Measurements from ENCODE around the gene ZNF718. TPM values are rescaled to one million over a fixed set of nuclear protein-coding genes. Genes with fewer than 3 reads are reported as not detected.
"Not testable (repeated sequence)": the region's sequence is repeated elsewhere in the genome, so short reads cannot be mapped to it uniquely, and the experiment has no call there.

ZNF718 gene
- total RNA-seq, 1 donor from 2014 or later: 11.1 TPM

- no peaks in the 10 kb centered on the region for H3K27me3 Mint-ChIP-seq (ENCODE audit: low read depth)
- H3K36me3 Mint-ChIP-seq: peaks cover 51% of the 10 kb centered on the region
- H3K4me3 Mint-ChIP-seq: no peak overlapping the region
- H3K4me1 Mint-ChIP-seq: no peaks in the 10 kb centered on the region
- no peak overlapping the region for H3K27ac Mint-ChIP-seq
- no peak for DNase-seq (ENCODE audit: low spot score in 2 of 2, unreplicated experiment in 2 of 2)
- TF ChIP-seq, protein P1, sequence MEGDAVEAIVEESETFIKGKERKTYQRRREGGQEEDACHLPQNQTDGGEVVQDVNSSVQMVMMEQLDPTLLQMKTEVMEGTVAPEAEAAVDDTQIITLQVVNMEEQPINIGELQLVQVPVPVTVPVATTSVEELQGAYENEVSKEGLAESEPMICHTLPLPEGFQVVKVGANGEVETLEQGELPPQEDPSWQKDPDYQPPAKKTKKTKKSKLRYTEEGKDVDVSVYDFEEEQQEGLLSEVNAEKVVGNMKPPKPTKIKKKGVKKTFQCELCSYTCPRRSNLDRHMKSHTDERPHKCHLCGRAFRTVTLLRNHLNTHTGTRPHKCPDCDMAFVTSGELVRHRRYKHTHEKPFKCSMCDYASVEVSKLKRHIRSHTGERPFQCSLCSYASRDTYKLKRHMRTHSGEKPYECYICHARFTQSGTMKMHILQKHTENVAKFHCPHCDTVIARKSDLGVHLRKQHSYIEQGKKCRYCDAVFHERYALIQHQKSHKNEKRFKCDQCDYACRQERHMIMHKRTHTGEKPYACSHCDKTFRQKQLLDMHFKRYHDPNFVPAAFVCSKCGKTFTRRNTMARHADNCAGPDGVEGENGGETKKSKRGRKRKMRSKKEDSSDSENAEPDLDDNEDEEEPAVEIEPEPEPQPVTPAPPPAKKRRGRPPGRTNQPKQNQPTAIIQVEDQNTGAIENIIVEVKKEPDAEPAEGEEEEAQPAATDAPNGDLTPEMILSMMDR (IDR thresholded peaks at IDR 0.05; ENCODE audit: unreplicated experiment): no peak
- H3K9me3 Mint-ChIP-seq: peaks cover 71% of the 10 kb centered on the region
Observed at GRCh38 chr4:173666-174314, 49.5 kb downstream of the ZNF718 start.

DNA sequence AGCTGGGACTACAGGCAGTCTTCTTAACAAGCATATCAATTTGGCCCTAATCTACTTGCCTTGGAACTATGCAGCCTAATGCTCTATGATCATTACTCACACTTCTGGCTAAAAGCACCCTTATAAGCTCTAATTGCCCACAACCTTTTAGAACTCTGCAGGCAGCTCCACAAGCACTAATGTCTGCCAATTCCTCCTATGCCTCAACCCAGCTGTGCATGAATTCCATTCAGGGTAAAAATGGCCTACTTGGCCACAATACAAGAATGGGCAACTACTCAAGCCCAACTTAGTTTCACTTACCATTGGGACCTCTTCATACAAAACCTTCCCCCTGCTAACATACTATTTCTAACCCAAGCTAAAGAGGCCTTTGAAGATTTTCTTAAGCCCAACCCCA is 51.7 kb downstream of the ZNF718 start:
- Mint-ChIP-seq H3K27me3 (ENCODE audit: low read depth) (no peaks in the 10 kb centered on the region), H3K27ac (no peak overlapping the region)
- TF ChIP-seq, protein P1 (IDR thresholded peaks at IDR 0.05; ENCODE audit: unreplicated experiment): no peak

DNA sequence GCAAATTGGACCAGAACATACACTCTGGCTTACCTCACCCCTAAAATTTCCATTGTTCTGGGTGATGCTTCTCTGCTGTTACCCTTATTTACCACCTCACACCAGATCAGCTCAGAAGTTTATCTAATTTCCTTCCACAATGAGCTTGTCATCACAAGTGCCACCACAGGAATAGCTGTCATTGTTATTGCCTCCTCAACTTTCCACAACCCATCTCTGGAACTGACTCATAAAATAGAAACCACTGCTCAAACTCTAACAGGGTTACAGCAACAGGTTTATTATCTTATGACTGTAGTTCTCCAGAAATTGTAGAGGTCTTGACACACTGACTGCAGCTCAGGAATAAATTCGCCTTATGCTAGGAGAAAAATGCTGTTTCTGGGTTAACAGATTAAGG is 52.7 kb downstream of the ZNF718 start:
- Mint-ChIP-seq H3K4me3 (no peak overlapping the region), H3K27me3 (ENCODE audit: low read depth) (no peaks in the 10 kb centered on the region), H3K27ac (no peak overlapping the region), H3K9me3 (peaks cover 72% of the 10 kb centered on the region), H3K36me3 (peaks cover 44% of the 10 kb centered on the region), H3K4me1 (no peaks in the 10 kb centered on the region)
- TF ChIP-seq, protein P1 (IDR thresholded peaks at IDR 0.05; ENCODE audit: unreplicated experiment): no peak
- no peak for DNase-seq (ENCODE audit: low spot score in 2 of 2, unreplicated experiment in 2 of 2)

More for the DNA sequence above, 51.7 kb downstream of the ZNF718 start:
- no peaks in the 10 kb centered on the region for H3K4me1 Mint-ChIP-seq
- H3K9me3 Mint-ChIP-seq: peaks cover 70% of the 10 kb centered on the region
- no peak overlapping the region for H3K4me3 Mint-ChIP-seq
- H3K36me3 Mint-ChIP-seq: peaks cover 44% of the 10 kb centered on the region
- DNase-seq (ENCODE audit: low spot score in 2 of 2, unreplicated experiment in 2 of 2): no peak

DNA sequence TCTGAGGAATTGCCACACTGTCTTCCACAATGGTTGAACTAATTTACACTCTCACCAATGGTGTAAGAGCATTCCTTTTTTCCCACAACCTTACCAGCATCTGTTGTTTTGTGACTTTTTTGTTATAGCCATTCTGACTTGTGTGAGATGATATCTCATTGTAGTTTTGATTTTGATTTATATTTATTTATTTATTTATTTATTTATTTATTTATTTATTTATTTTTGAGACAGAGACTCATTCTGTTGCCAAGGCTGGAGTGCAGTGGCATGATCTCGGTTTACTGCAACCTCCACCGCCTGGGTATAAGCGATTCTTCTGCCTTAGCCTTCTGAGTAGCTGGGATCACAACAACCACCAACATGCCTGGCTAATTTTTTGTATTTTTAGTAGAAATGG is 57.9 kb downstream of the ZNF718 start:
- not testable (repeated sequence) for DNase-seq (ENCODE audit: low spot score in 2 of 2, unreplicated experiment in 2 of 2); H3K27ac Mint-ChIP-seq; H3K27me3 Mint-ChIP-seq (ENCODE audit: low read depth); H3K4me3 Mint-ChIP-seq; H3K4me1 Mint-ChIP-seq
- Mint-ChIP-seq H3K36me3 (peaks cover 54% of the 10 kb centered on the region), H3K9me3 (peaks cover 81% of the 10 kb centered on the region)

DNA sequence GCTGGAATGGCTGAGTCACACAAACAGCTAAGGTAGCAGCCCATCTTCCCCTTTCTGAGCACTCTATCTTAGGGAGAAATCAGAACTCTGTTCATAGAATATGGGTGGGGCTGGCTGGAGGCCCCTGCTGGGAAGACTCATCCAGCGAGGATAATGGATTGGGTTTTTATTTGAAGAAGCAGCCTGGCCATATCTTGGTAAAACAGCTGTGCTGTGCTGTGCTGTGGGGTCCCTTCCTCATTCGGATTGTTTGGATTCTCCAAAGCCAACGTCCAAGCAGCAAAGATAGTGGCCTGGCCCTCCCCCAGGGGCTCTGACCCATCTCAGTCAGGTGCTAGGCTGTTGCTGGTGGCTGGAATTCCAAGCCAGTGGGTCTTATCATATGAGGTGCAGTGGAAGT is 63.8 kb downstream of the ZNF718 start:
- H3K4me3 Mint-ChIP-seq: no peak overlapping the region
- H3K27me3 Mint-ChIP-seq (ENCODE audit: low read depth): no peaks in the 10 kb centered on the region
- no peaks in the 10 kb centered on the region for H3K4me1 Mint-ChIP-seq
- no peak overlapping the region for H3K27ac Mint-ChIP-seq
- H3K36me3 Mint-ChIP-seq: peaks cover 27% of the 10 kb centered on the region
- TF ChIP-seq, protein P1 (IDR thresholded peaks at IDR 0.05; ENCODE audit: unreplicated experiment): no peak
- peaks cover 69% of the 10 kb centered on the region for H3K9me3 Mint-ChIP-seq
- no peak for DNase-seq (ENCODE audit: low spot score in 2 of 2, unreplicated experiment in 2 of 2)

DNA sequence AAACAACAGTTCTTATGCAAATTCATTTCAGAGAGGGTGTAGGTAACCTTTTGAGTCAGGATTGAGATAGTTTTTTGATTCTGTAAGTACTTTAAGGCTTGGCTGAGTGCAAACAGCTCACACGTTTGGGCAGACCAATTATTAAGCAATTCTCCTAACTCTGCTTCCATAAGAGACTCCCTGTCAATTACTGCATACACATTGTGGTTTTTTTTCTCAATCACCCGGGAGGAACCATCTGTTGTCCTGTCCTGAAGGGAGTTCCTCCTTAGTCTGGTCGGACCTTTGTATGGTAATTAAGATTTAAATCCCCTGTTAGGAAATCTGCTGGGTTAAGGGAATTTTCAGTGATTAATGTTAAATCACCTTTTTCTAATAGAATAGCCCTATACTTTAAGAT is 70.9 kb downstream of the ZNF718 start:
- not testable (repeated sequence) for H3K4me1 Mint-ChIP-seq; H3K27ac Mint-ChIP-seq; H3K4me3 Mint-ChIP-seq; DNase-seq (ENCODE audit: low spot score in 2 of 2, unreplicated experiment in 2 of 2); H3K27me3 Mint-ChIP-seq (ENCODE audit: low read depth)
- H3K9me3 Mint-ChIP-seq: peaks cover 82% of the 10 kb centered on the region
- peaks cover 14% of the 10 kb centered on the region for H3K36me3 Mint-ChIP-seq

- H3K27me3 Mint-ChIP-seq (ENCODE audit: low read depth): no peaks in the 10 kb centered on the region
- no peak overlapping the region for H3K4me3 Mint-ChIP-seq
- peaks cover 70% of the 10 kb centered on the region for H3K9me3 Mint-ChIP-seq
- H3K36me3 Mint-ChIP-seq: peaks cover 40% of the 10 kb centered on the region
- no peaks in the 10 kb centered on the region for H3K4me1 Mint-ChIP-seq
- TF ChIP-seq, protein P1 (IDR thresholded peaks at IDR 0.05; ENCODE audit: unreplicated experiment): no peak
- H3K27ac Mint-ChIP-seq: no peak overlapping the region
- DNase-seq (ENCODE audit: low spot score in 2 of 2, unreplicated experiment in 2 of 2): no peak
Observed at GRCh38 chr4:200936-201335, 76.6 kb downstream of the ZNF718 start.

- not testable (repeated sequence) for DNase-seq (ENCODE audit: low spot score in 2 of 2, unreplicated experiment in 2 of 2); H3K4me3 Mint-ChIP-seq; H3K27me3 Mint-ChIP-seq (ENCODE audit: low read depth); H3K4me1 Mint-ChIP-seq; H3K27ac Mint-ChIP-seq
- peaks cover 43% of the 10 kb centered on the region for H3K36me3 Mint-ChIP-seq
- peaks cover 64% of the 10 kb centered on the region for H3K9me3 Mint-ChIP-seq
Observed at GRCh38 chr4:202822-203221, 78.5 kb downstream of the ZNF718 start.

Measured in mesothelial cell of epicardium (in vitro differentiated cells).